Measurements from ENCODE around the gene DSN1. TPM values are rescaled to one million over a fixed set of nuclear protein-coding genes. Genes with fewer than 3 reads are reported as not detected.
A peak's percentile ranks its signal among the peaks of the same experiment; 100 is the strongest.

DSN1 gene
- total RNA-seq, 1 donor from 2014 or later: 24.1 TPM

DNA sequence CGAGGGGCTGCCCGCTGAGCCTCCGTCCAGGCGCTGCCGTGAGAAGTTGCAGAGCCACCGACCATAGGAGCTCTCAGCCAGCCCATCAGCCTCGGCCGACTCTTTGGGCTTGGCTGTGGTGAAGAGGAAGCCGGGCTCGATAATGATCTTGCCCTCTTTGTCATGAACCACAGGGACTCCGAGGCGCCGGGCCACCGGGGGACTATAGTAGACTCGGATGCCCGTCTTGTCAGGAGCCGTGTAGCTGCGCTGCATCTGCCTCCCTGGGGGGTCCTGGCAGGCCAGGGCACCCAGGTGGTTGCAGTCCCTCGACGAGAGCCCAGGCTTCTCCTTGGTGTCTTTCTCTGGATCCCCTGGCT, 20.5 kb upstream of the DSN1 start:
- H3K4me1 Mint-ChIP-seq (ENCODE audit: unreplicated experiment): no peaks in the 10 kb centered on the region

DNA sequence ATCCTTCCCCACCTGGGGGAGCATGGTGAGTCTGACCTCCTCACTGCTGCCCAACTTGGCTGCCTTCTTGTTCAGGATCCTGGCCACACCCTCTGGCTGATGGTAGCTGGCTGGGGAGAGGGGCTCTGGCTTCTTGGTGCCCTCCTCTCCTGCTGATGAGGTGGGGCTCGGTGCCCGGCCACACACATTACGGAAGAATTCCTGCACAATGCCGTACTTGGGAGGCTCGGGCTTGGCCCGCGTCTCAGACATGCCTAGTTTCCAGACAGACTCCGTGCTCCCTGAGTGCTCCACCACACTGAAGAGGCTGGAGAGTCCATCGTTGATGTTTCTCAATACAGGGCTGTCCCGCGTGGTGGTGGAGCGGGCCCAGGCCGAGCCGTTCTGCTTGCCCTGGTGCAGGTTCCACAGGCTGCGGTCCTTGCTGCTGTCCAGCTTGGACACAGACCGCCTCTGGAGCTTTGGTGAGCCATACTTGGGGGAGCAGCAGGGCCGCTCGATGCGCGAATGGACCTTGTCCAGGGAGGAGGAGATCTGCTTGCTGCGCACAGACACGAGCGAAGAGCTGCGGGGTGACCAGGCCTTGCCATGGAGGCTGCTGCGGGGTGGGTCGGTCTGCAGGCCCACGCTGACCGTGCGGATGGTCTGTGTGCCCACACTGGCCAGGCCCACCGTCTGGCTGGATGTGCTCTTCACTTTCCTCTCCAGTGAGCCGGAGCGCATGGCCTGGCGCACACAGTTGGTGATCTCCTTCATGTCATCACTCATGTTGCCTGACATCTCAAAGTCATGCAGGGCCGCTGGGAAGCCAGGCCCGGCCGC, 19.9 kb upstream of the DSN1 start:
- Mint-ChIP-seq H3K9me3 (no peaks in the 10 kb centered on the region), H3K36me3 (peaks cover 15% of the 10 kb centered on the region), H3K27ac (no peak overlapping the region), H3K4me3 (no peak overlapping the region), H3K4me1 (ENCODE audit: unreplicated experiment) (no peaks in the 10 kb centered on the region), H3K27me3 (no peaks in the 10 kb centered on the region)
- TF ChIP-seq, protein P1, sequence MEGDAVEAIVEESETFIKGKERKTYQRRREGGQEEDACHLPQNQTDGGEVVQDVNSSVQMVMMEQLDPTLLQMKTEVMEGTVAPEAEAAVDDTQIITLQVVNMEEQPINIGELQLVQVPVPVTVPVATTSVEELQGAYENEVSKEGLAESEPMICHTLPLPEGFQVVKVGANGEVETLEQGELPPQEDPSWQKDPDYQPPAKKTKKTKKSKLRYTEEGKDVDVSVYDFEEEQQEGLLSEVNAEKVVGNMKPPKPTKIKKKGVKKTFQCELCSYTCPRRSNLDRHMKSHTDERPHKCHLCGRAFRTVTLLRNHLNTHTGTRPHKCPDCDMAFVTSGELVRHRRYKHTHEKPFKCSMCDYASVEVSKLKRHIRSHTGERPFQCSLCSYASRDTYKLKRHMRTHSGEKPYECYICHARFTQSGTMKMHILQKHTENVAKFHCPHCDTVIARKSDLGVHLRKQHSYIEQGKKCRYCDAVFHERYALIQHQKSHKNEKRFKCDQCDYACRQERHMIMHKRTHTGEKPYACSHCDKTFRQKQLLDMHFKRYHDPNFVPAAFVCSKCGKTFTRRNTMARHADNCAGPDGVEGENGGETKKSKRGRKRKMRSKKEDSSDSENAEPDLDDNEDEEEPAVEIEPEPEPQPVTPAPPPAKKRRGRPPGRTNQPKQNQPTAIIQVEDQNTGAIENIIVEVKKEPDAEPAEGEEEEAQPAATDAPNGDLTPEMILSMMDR (conservative IDR thresholded peaks at IDR 0.05): no peak
- DNase-seq (ENCODE audit: extremely low spot score, unreplicated experiment): no peak

More for the DNA sequence above, 20.5 kb upstream of the DSN1 start:
- H3K27me3 Mint-ChIP-seq: no peaks in the 10 kb centered on the region
- DNase-seq (ENCODE audit: extremely low spot score, unreplicated experiment): no peak
- TF ChIP-seq, protein P1 (conservative IDR thresholded peaks at IDR 0.05): no peak
- no peak overlapping the region for H3K27ac Mint-ChIP-seq
- no peaks in the 10 kb centered on the region for H3K9me3 Mint-ChIP-seq
- peaks cover 18% of the 10 kb centered on the region for H3K36me3 Mint-ChIP-seq
- H3K4me3 Mint-ChIP-seq: no peak overlapping the region

- Mint-ChIP-seq H3K27ac (no peak overlapping the region), H3K27me3 (no peaks in the 10 kb centered on the region), H3K36me3 (peaks cover 14% of the 10 kb centered on the region), H3K9me3 (no peaks in the 10 kb centered on the region), H3K4me1 (ENCODE audit: unreplicated experiment) (no peaks in the 10 kb centered on the region), H3K4me3 (no peak overlapping the region)
- TF ChIP-seq, protein P1 (conservative IDR thresholded peaks at IDR 0.05): peak; percentile 53
- DNase-seq (ENCODE audit: extremely low spot score, unreplicated experiment): no peak
These were observed 18.9 kb upstream of the DSN1 start for GRCh38 chr20:36792422-36792821.

DNA sequence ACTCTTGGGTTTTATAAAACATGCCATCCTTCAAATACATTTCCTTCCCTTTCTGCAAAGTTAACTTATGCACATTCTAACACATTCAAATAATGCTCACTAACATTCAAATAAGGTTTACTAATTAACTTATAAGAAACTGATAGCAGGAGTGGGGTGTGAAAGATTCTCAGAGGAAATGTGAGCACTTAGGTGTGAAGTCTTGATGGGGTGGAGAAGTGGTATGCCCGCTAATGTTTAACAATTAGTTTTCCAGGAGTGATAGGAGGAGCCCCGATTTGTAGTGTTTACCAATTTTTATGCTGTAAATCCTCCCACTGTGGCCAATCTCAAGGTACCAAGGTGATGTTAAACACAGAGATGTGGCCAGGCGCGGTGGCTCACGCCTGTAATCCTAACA, 18.3 kb upstream of the DSN1 start:
- H3K4me3 Mint-ChIP-seq: no peak overlapping the region
- peaks cover 15% of the 10 kb centered on the region for H3K36me3 Mint-ChIP-seq
- DNase-seq (ENCODE audit: extremely low spot score, unreplicated experiment): no peak
- no peaks in the 10 kb centered on the region for H3K27me3 Mint-ChIP-seq
- H3K4me1 Mint-ChIP-seq (ENCODE audit: unreplicated experiment): no peaks in the 10 kb centered on the region
- no peak overlapping the region for H3K27ac Mint-ChIP-seq
- H3K9me3 Mint-ChIP-seq: no peaks in the 10 kb centered on the region
- TF ChIP-seq, protein P1 (conservative IDR thresholded peaks at IDR 0.05): no peak

GRCh38 chr20:36786663-36787062, 13.1 kb upstream of the DSN1 start:
- Mint-ChIP-seq H3K9me3 (no peaks in the 10 kb centered on the region), H3K4me3 (no peak overlapping the region), H3K4me1 (ENCODE audit: unreplicated experiment) (no peaks in the 10 kb centered on the region), H3K27ac (no peak overlapping the region), H3K36me3 (peaks cover 30% of the 10 kb centered on the region), H3K27me3 (no peaks in the 10 kb centered on the region)
- no peak for DNase-seq (ENCODE audit: extremely low spot score, unreplicated experiment)
- TF ChIP-seq, protein P1 (conservative IDR thresholded peaks at IDR 0.05): no peak

Measured in type B pancreatic cell (in vitro differentiated cells).